ENCODE results near the gene PYGO1.

DNA sequence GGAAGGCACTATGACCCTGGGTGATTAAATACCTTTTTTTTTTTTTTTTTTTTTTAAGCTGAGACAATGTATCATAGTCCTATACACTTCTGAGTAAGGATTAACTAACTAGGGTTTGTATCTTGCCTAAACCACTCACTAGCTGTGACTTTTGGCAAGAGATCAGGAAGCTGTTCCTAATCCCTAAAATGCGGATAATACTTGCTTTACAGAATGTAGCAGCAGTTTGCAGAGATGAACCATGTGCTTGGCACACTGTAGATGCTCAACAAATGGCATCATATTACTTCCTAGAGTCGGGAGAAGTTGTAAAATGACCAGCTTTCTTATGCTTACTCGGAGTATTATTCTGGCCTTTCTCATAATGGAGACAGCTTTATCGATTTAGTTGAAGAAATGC lies 25.6 kb upstream of the PYGO1 start:
- TF ChIP-seq, protein P1, sequence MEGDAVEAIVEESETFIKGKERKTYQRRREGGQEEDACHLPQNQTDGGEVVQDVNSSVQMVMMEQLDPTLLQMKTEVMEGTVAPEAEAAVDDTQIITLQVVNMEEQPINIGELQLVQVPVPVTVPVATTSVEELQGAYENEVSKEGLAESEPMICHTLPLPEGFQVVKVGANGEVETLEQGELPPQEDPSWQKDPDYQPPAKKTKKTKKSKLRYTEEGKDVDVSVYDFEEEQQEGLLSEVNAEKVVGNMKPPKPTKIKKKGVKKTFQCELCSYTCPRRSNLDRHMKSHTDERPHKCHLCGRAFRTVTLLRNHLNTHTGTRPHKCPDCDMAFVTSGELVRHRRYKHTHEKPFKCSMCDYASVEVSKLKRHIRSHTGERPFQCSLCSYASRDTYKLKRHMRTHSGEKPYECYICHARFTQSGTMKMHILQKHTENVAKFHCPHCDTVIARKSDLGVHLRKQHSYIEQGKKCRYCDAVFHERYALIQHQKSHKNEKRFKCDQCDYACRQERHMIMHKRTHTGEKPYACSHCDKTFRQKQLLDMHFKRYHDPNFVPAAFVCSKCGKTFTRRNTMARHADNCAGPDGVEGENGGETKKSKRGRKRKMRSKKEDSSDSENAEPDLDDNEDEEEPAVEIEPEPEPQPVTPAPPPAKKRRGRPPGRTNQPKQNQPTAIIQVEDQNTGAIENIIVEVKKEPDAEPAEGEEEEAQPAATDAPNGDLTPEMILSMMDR (IDR thresholded peaks at IDR 0.05): no peak
- no peak for TF ChIP-seq POLR2A (IDR thresholded peaks at IDR 0.05)

All from adrenal gland (tissue), 5 donors.